HG03457 (cell line): ENCODE data around the gene AQP3.
"Not testable (repeated sequence)": the region's sequence is repeated elsewhere in the genome, so short reads cannot be mapped to it uniquely, and the experiment has no call there.

Experiments
- ATAC-seq: cut with Tn5 transposase; IDR thresholded peaks from one replicate; pipeline ENCODE4 v1.9.1; 2021; ENCODE audit warnings: moderate number of reproducible peaks; ENCODE audit not compliant: unreplicated experiment

AQP3 gene

DNA sequence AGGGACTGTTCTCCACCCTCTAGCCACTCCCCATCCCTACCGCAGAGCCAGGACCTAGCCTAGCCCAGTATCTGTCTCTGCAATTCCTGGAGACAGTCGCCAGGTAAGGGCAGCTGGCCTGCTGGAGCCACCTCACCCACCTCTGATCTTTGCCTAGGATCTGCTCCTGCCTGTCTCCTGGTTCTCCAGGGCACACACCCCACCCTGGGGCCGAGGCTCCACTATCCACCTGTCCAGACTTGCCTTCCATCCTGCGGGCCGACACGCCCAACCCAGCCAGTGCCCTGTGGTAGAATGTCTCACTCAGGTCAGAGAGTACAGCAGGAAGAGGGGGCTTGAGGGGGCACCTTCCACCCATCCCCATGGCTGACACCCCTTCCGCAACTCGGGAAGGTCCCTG lies 29.3 kb downstream of the AQP3 start:
- ATAC-seq: no peak

DNA sequence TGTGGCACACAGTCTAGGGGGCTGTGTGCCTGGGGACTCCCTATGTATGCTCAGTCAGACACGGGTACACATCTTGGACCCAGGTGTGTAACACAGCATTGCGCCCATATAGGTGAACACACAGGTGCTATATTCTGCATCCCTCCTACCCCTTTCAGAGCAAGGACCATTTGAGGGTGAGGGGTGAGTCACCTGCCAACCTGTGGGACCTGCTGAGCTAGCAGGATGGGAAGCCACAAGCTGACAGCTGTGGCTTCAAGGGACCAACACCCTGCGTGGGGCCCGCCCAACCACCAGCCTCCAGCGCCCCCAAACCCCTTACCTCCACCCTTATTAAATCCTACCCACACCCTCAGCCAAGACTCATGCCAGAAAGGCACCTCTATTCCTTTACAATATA lies 30.4 kb downstream of the AQP3 start:
- ATAC-seq: no peak

DNA sequence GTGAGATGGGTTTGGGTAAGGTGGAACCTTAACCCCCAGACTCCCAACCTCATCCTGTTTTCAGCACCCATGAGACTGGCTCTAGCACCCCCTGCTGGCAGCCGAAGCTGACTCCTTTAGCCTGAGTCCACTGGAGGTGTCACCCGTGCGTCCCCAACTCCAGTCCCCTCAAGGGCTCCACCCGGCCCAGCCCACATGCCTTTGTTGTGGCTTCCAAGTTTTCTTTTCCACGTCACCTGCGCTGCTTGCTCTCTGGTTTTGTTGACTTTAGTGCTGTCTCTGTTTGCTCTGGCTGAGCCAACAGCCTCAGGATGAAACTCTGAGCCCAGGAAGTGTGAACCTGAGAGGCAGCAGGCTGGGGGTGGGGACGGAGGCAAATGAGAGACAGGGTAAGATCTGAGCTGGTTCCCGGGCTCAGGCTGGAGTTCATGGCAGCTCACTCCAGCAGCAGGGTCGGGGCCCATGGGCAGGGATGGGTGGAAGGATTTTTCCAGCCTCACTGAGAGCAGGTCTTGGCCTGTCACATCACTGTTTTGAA lies 31.8 kb downstream of the AQP3 start:
- no peak for ATAC-seq

DNA sequence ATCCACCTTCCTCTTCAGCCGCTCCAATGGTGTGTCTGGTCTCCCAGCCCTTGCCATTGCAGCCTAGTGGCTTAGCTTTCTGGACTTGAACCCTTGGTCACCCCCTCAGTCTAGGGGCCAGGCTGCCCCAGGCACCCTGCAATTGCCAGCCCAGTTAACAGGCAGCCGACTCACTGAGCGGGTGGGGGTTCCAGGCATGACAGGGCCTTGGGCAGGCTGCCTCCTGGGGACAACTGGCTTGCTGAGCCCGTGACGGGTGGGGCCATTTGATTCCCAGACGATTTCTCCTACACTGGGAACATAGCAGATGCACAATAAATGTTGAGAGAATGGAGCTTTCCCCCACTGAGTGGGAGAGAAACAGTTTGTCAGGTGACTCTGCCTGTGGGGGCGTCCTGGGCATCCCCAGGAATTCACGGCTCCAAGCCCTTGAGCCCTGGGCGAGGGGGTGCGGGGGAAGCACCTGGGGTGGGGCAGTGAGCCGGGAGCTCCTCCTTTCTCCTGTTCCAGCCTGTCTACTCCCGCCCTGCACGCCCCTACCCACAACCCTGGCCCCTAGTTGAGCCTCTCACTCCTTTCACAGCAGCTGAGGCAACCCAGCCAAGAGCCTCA lies 32.4 kb downstream of the AQP3 start:
- ATAC-seq: no peak

DNA sequence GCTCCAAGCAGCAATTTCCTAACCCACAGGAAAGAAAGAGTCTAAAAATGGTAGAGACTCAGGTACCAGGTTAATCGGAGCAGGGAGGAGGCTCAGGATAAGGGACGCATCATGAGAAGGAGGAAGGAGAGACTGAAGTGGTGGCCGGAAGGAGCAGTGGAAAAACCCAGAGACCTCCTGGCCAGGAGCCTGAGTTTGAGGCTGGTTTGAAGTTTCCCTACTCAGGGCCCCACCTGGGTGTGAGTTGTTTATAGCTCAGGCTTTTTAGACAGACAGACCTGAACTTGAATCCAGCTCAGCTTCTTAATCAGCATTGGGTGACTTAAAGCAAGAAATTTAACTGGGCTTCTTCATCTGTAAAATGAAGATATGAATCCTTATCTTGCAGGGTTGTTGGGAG lies 33.1 kb downstream of the AQP3 start:
- no peak for ATAC-seq

DNA sequence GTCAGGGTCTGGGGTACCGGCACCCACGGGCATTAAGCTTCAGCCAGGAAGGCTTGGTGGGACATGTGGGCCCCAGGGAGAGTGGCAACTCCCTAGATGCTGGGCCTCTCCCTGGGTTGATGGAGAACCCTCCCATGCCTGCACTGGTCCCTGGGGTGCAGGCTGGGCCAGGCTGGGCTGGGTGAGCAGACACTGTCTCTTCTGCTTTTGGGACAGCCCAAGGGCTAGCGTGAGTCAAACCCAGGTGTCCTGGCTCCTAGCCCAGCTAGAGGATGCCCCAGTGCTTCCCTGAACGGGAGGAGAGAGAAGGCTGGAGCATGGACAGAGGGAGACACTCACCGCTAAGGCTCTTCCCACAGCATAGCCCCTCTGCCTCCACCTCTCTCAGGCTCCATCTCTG lies 39.3 kb downstream of the AQP3 start:
- no peak for ATAC-seq

DNA sequence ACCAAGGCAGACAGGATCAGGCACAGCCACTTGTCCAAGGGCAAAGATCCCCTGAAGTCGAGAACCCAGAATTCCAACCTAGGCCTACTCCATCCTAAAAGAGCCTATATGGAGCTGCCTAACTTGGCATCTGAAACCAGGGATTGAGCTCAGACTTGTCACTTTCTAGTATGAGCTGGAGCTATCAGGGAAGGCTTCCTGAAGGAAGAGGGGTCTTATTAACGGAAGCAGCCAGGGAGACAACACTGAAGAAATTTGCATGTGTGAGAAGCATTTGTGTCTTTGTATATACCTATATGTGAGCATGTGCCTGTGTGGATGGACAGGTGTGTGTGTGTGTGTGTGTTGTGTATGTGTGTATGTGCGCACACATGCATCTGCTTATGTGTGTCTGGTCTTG lies 40.3 kb downstream of the AQP3 start:
- ATAC-seq: no peak

DNA sequence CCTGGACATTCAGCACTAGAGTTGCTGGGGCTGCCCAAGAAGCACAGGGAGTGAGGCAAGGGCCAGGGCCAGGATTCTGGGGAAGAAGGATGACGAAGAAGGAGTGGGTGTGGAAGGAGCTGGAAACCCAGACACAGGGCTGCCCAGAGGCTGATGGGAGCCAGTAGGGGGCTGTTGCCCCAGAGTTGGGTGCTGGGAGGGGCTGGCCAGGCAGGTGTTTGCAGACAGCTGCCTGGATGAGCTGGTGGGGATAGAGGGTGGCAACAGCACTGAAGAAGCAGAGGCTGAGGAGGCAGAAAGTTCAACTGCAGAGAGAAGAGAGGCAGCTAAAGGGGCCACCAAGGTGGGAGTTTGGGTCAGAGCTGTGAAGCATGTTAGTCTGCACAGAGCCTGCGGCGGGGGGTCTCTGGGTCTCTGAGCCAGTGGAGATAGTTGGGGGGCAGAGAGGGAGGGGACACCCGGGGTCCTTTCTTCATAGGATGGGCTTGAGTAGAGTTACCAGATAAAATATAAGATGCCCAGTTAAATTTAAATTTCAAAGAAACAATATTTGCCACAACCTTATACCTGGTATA lies 42.5 kb downstream of the AQP3 start:
- no peak for ATAC-seq

DNA sequence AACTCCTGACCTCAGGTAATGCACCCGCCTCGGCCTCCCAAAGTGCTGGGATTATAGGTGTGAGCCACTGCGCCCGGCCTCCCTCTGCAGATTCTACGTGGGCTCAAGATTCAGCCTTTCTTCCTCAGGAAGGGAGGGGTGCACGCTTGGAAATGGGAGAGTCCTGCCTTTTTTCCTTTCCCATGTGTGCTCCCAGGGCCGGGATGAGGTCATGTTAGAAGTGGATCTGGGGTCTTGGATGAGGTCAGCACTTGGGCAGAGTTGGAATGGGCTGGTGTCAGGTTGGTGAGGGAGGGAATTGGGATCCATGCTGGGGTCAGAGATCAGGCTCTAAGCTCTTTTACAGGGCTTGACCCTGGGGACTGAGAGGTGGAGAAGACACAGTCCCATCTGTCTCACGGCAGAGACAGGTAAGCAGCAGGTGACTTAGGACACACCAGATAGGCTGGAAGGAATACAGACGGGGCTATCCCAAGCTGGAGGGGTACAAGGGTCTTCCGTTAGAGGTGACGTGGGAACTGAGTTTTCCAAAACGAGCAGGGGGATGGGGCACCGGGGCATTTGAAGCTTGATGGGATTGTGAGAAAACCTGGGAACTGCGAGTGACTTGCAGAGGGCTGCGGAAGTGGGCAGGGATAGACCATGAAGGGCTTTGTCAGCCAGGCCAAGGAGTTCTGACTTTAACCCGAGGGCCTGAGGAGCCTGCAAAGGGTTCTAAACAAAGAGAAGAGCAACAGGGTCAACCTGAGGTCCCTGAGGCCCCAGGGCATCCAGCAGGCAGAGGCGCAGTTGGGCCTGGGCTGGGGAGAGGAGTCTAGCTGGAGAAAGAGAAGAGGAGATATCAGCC lies 43.2 kb downstream of the AQP3 start:
- ATAC-seq: no peak

DNA sequence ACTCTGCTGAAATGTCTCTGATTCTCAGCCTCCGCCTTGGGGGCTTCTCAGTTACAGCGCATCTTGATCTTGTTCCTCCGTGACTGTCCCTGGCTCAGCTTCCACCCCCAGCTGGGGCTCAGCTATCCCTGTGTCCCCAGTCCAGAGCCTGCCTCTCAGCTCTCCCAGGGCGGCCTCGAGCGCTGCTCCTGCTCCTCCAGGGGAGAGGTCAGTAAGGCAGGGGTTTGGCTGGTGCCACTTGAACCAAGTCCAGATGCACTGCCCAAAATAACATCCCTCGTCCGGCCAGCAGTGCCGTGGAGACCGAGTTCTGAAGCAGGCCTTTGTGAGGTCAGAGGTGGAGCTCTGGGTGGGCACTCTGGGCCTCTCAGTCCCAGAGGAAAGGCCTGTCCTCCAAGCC lies 45.0 kb downstream of the AQP3 start, which contains the start of gene AQP7:
Gene AQP7 (minus strand): TSS at position 198 of the 400 bp plus-strand sequence. CDS start 1,306 bp downstream, outside the sequence.
- ATAC-seq: not testable (repeated sequence)

DNA sequence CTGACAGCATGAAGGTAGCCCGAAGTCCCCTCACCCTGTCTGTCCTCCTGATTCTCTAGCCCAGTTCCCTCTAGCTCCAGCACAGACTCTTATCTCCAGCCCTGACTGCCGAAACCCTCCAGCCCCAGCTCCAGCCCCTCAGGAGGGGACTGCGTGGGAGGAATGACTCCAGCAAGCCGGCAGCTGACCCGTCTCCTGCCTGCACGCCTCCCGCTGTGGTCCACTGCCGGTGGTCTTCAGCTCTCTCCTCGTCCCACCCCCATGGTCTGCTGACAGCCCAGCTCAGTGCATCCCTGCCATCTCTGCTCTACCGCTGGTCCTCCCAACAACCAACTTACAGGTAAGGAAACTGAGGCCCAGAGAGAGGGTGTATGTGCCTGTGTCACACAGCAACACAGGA lies 45.6 kb downstream of the AQP3 start:
- not testable (repeated sequence) for ATAC-seq

DNA sequence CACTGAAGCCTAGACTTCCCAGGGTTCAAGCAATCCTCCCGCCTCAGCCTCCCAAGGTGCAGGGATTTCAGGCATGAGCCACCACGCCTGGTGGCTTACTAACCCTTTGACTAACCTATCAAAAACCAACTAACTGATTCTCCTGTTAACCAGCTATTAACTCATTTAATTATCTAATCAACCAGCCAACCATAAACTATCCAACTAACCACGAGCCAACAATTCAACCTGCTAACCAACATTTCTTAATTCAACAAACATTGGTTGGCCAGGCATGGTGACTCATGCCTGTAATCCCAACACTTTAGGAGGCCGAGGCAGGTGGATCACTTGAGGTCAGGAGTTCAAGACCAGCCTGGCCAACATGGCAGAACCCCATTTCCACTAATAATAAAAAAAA lies 48.3 kb downstream of the AQP3 start:
- ATAC-seq: not testable (repeated sequence)

DNA sequence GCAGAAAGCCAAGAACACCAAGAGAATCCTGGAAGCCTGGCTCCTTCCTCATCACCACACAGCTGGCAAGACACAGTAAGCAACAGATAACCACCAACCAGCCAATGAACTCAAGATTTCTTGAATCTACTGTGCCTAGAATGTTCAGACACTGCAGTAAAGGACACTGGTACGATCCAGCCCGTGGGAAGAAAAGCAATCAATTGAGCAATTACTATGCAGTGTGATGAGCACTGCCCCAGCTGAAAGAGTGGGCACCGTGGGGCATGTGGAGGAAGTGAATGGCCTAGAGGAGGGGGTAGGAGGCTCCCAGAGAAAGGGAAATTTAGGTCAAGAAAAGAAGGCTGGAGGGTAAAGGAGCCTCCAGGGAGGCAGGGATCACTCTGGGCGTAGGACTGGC lies 49.6 kb downstream of the AQP3 start:
- not testable (repeated sequence) for ATAC-seq

DNA sequence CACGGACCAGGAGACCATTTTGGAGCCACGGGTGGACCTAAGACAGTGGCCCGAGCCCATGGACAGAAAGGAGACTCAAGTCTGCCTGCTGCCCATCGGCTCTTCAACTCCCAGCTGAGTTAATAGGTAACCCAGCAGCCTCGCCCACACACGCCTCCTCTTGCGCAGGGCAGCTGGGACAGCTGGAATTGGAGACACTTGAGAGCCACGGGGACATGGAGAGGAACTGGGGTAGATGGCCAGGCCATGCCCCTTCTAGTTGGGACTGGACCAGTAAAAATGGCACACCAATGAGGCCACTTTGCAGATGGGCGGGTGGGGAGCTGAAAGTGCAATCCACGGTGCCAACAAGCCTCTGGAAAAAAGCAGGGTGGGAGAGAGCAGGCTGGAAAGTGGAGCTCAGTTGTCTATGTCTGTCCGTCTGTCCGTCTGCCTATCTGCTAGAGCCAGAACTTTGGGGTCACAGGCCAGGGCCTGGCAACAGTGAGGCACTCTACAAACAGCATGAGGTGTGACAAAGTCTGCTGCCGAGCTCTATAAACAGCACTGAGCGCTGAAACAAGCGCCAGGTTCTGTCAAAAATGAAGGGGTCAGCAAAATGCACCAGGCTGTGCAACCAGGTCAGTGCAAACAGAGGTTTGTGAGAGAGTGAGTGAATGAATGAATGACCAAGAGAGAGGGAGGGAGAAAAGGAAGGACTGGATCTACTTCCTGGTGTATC lies 52.1 kb downstream of the AQP3 start:
- ATAC-seq: not testable (repeated sequence)

DNA sequence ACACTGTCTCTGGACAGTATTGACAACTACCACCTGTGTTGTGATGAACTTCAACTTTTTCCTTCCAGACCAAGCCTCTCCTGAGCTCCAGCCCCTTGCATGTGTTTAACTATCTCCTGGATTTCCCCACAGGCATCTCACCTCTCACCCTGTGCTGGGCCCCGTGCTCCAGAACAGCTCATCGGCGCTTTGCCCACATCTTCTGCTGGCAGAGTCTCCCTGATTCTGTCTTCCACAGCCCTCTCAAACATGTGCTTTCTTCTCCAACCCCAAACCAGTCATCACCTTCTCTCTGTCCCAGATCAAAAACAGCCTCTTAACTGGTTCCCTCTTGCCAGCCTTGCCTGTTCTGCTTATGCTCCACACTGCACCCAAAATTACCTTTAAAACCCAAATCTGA lies 53.4 kb downstream of the AQP3 start:
- ATAC-seq: not testable (repeated sequence)

DNA sequence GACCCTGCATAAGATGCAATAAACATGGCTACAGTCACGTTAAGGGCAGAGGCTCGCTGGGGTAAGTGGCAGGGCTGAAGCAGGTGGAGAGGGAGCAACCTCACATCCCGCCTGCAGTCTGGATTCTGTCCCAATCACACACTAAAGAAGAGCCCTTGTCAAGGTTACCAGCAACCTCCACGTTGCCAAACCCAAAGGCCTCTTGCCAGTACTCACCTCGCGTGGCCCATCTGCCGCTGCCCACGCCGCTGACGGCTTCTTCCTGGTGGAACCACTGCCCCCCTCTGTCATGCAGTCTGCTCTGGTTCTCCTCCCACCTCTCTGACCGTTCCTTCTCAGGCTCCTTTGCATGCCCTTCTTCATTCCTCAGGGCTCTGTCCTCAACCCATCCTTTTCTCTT lies 53.8 kb downstream of the AQP3 start:
- ATAC-seq: no peak

DNA sequence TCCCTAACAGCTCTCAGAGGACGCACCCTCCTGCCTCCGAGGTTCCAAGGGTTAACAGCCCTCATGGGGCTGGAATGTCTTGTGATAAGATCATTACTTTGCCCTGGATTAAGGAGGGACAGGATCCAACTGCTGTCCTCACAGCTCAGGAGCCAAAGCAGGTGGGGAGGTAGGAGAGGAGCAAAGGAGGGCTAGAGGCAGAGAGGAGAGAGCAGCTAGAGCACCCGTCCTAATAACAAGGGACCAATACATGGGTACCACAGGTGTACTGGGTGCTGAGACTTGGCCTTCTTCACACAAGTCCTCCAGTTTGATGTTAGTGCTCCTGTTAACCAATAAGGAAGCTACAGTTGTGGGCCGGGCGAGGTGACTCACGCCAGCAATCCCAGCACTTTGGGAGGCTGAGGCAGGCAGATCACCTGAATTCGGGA lies 54.8 kb downstream of the AQP3 start:
- not testable (repeated sequence) for ATAC-seq
